Adipocyte (in vitro differentiated cells): ENCODE data around the gene NPHP1.
"Not testable (repeated sequence)": the region's sequence is repeated elsewhere in the genome, so short reads cannot be mapped to it uniquely, and the experiment has no call there.

Experiments
- DNase-seq: peaks from one replicate; pipeline ENCODE4 v3.0.0-alpha.2; 2015; ENCODE audit warnings: low read depth
- H3K27me3 ChIP-seq: replicated peaks from 2 replicates; pipeline ENCODE4 v1.7.0; 2013; ENCODE audit warnings: mild to moderate bottlenecking, low read length, moderate library complexity; ENCODE audit not compliant: control insufficient read depth, insufficient read depth
- H3K36me3 ChIP-seq: 2 replicates; pipeline ENCODE4 v1.7.0; 2013; ENCODE audit warnings: low read length, mild to moderate bottlenecking, moderate library complexity; ENCODE audit not compliant: control insufficient read depth, insufficient read depth, severe bottlenecking
- H3K4me1 ChIP-seq: 2 replicates; pipeline ENCODE4 v1.7.0; 2013; ENCODE audit warnings: mild to moderate bottlenecking, low read length, moderate library complexity; ENCODE audit not compliant: control insufficient read depth, insufficient read depth
- H3K4me3 ChIP-seq: 2 replicates; pipeline ENCODE4 v1.7.0; 2013; ENCODE audit warnings: mild to moderate bottlenecking, low read length, moderate library complexity
- H3K9ac ChIP-seq: 2 replicates; pipeline ENCODE4 v1.7.0; 2013; ENCODE audit warnings: mild to moderate bottlenecking, low read length, moderate library complexity
- H3K9me3 ChIP-seq: 2 replicates; pipeline ENCODE4 v1.7.0; 2013; ENCODE audit warnings: mild to moderate bottlenecking, low read length, moderate library complexity; ENCODE audit not compliant: control insufficient read depth

Gene NPHP1

DNA sequence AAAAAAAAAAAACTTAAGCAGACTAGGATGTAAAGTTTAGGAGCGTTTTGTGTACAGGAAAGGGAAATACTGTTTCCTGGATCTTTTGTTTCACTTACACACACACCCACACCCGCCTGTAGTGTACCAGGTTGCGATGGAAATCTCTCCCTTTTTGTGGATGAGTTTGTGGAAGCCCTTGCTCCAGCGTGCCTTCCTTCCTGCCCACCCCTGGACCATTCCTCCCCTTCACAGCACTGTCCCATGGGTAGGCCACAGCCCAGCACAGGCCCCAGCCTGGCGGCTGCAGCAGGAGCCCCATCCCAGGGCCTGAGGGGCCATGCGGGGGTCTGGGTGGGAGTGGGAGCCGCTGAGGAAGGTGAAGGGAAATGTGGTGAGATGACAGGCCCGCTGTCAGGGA is 104.3 kb downstream of the NPHP1 start:
- H3K4me1 ChIP-seq = peaks cover 23% of the 10 kb centered on the region
- H3K27me3 ChIP-seq = no peaks in the 10 kb centered on the region
- DNase-seq = no peak
- H3K36me3 ChIP-seq = no peaks in the 10 kb centered on the region
- H3K4me3 ChIP-seq = no peak overlapping the region
- H3K9me3 ChIP-seq = no peaks in the 10 kb centered on the region
- H3K9ac ChIP-seq = peak overlapping the region; percentile 93

DNA sequence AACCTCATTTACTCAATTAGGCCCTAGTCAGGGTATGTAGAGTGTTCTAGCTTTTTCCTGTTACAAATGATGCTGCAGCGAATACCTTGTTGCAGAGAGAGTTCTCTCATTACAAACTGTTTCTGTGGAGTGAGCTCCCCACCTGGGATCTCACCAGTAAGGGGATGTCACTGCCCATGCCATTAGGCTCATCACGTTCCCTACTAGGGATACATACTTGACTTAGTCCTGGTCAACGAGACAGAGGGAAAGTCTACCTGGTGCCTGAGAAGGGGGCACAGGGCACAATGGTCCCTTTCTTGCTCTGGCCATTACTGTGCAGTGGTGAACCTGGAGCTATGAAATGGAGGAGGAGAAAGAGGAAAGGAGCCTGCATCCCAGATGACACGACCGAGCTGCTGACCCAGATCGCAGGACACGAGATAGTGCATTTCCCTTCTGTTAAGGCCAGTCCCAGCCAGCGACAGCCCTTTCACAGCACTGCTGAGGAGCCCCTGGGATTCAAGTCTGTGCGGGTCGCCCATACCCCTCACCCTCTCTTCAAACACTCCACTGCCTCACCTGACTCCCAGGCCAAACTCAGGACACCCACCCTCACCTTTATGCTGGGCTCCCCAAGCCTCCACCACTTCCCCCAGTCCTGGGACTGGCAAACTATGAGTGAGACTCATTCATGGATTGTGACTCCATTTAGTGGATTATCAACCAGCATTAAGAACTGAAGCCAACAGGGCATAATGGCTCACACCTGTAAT is 105.2 kb downstream of the NPHP1 start:
- H3K9me3 ChIP-seq = no peaks in the 10 kb centered on the region
- DNase-seq = no peak
- H3K27me3 ChIP-seq = no peaks in the 10 kb centered on the region
- H3K4me3 ChIP-seq = no peak overlapping the region
- H3K9ac ChIP-seq = no peak overlapping the region
- H3K4me1 ChIP-seq = peaks cover 22% of the 10 kb centered on the region
- H3K36me3 ChIP-seq = no peaks in the 10 kb centered on the region

DNA sequence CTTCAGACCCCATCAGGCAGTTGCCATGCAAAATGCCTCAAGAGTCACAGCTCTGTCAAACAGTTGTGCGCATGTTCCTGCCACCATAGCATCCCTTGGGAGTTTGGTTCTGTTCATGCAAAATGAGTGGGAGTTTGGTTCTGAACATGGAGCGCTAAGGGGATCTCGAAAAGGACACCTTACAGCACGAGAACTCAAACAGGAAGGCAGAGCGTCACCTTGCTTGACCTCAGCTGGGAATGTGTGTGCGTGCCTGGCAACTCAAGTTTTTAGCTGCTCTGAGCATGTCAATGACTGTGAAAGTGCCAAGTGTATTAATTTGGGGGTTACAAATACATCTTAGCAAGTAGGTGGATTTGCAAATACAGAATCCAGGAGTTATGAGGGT is 105.8 kb downstream of the NPHP1 start:
- no peaks in the 10 kb centered on the region for H3K27me3 ChIP-seq
- no peak overlapping the region for H3K9ac ChIP-seq
- DNase-seq = no peak
- H3K9me3 ChIP-seq = no peaks in the 10 kb centered on the region
- no peak overlapping the region for H3K4me3 ChIP-seq
- no peaks in the 10 kb centered on the region for H3K36me3 ChIP-seq
- H3K4me1 ChIP-seq = peaks cover 22% of the 10 kb centered on the region

DNA sequence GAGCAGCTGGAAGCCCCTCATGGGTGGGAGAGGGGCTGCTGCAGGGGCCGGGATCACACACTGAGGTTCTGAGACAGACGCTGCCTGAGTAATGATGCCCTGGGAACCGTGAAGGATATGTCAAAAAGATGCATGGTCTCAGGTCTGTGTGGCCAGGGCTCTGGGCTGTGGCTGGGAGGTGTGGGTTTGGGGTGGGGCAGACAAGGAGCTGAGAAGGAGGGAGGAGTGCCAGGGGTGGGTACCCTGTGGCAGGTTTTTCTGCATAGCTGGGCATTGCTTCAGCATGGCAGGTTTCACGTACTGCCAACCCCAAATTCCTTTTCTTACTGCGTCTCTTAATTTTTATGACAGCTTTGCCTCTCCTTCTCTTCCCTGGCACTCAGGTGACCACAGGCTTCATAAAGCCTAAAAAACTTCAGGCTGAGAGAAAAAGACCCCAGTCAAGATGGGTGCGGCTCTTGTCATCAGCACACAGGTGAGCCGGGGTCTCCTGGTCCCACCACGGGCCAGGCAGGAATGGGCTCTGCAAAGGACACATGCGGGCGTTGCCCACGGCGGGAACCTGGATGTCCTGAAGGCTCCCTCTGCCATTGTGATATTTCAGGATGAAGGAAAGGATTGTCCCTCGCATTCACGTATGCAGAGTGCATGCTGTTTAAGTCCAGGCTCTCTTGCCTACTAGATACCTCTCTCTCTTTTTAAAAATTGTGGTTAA is 107.2 kb downstream of the NPHP1 start:
- no peak overlapping the region for H3K4me3 ChIP-seq
- no peaks in the 10 kb centered on the region for H3K27me3 ChIP-seq
- H3K4me1 ChIP-seq = peaks cover 21% of the 10 kb centered on the region
- H3K36me3 ChIP-seq = no peaks in the 10 kb centered on the region
- no peak overlapping the region for H3K9ac ChIP-seq
- no peaks in the 10 kb centered on the region for H3K9me3 ChIP-seq
- DNase-seq = no peak

DNA sequence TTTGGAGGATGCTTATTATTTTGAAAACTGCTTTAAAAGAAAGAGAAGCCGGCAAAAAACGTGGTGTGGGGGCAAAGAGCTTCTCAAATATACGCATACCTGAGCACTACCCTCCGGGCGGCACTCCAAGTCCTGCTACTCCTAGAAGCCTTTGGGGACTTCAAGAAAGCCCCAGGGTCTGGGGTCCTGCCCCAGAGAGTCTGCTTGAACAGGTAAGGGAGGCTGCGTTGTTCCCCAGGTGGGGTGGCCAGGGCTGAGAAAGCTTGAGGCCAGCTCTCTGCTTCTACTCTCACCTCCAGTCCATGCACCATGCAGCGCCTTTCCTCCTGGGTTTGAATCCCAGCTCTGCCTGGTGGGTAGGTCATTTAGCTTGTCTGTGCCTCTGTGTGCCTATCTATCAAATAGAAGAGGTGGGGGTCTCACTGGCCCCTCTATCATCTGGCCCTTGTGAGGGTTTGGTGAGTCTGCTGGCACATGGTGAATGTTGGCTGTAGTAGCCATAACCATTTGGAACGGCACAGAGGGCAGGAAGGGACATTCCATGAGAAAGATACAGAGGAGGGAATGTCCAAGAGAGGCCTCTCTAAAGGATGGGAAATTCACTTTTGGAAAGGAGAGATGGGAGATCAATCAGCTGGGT is 108.7 kb downstream of the NPHP1 start:
- no peak for DNase-seq
- Histone ChIP-seq H3K4me3 (no peak overlapping the region), H3K9ac (no peak overlapping the region), H3K36me3 (no peaks in the 10 kb centered on the region), H3K27me3 (no peaks in the 10 kb centered on the region), H3K9me3 (no peaks in the 10 kb centered on the region), H3K4me1 (peaks cover 8% of the 10 kb centered on the region)

DNA sequence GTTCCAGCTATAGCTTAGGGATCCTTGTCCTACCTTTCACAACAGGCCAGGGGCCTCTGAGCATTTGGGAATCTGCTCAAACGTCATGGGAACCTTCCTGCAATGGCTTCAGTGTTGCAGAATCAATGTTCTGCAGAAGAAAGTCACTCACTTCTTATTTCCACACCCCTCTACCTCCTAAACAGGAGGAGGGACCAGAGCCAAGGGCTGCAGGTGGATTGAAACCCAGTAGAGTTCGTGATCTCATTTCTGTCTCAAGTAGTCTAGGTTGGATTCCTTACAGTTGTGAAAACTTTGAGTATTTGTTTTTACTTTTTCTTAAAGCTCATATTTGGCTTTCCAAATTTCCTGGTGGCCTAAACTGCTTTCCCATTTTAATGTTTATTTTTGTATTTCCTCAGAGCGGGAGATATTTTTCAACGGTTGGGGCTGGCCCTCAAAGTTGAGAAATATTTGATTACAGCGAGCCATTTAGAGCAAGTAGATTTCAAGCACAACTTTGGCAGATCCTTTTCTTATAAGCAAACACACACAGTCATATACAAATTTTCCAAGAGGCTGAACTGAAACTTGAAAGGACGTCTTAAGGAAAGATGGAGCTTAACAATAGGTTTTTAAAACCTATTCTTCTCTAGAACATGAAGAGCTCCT is 109.8 kb downstream of the NPHP1 start:
- not testable (repeated sequence) for H3K4me1 ChIP-seq, H3K4me3 ChIP-seq, H3K27me3 ChIP-seq, H3K9ac ChIP-seq, H3K36me3 ChIP-seq, H3K9me3 ChIP-seq
- DNase-seq = peak; percentile 35

DNA sequence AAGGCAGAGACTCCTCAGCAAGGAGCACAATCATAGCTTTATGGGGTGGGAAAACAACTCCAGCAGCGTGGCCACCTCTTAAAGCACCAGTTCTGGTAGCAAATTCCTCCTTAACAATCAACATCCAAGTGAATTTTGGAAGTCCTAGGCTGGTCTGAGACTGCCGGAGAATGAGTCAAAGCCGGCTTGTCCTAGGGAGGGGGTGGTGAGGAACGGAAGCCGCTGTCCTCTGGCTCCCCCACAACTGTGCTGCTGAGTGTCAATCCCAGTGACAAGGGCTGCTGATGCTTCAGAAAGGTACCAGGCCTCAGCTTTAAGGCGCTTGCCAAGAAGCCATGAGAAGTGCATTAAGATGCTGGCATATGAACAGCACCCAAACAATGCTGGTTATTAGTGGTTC is 110.9 kb downstream of the NPHP1 start:
- not testable (repeated sequence) for H3K9ac ChIP-seq, DNase-seq, H3K4me3 ChIP-seq, H3K36me3 ChIP-seq, H3K9me3 ChIP-seq, H3K27me3 ChIP-seq, H3K4me1 ChIP-seq

DNA sequence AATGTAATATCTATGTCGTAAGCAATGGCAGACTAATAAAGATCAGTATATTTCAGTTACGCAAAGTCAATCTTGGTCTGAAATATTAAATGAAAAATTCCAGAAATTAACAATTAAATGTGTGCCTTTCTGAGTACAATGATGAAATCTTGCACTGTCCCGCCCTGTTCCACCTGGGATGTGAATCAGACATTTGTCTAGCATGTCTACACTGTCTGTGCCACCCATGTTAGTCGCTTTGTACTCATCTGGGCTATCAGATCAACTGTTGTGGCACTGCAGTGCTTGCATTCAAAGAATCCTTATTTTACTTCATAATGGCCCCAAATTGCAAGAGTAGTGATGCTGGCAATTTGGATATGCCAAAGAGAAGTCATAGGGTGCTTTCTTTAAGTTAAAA is 114.6 kb downstream of the NPHP1 start:
- not testable (repeated sequence) for H3K36me3 ChIP-seq, H3K4me1 ChIP-seq, H3K4me3 ChIP-seq, H3K9ac ChIP-seq, H3K27me3 ChIP-seq, H3K9me3 ChIP-seq, DNase-seq

DNA sequence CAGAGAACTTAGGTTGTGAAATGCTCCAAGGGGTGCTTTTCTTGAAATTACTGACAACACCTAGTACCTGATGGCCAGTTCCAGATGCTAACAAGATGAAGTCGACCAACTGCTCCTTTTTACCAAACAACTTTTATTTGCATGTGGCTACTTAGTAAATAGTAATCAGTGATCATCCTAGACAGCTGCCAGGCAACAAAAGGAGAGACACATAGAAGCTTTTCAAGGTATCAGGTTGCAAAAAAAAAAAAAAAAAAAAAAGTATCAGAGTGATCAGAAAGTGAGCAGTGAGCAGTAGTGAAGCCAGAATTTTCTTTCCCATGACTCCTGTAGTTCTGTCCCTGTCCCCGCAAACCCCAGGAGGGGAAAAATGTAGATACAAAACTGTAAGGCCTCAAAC is 121.1 kb downstream of the NPHP1 start:
- not testable (repeated sequence) for DNase-seq, H3K4me1 ChIP-seq, H3K9ac ChIP-seq, H3K36me3 ChIP-seq, H3K27me3 ChIP-seq, H3K4me3 ChIP-seq, H3K9me3 ChIP-seq

DNA sequence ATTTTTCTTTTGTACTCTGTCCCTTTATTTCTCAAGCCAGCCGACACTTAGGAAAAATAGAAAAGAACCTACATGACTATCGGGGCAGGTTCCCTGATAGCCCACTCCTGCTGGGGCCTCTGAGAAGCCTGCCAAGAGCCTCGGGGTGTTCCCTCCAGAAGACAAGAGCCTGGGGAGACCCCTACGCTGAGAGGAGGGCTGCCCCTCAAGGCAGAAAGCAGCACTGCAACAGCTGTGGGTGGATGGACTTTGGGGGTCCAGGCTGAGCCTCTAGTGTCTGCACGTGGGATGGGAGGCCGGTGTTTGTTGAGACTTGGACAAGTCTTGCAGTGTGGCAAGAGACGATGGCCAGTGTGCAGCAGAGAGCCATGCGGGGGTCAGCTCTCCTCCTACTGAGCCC is 121.7 kb downstream of the NPHP1 start:
- DNase-seq, H3K27me3 ChIP-seq, H3K4me3 ChIP-seq, H3K4me1 ChIP-seq, H3K9me3 ChIP-seq, H3K9ac ChIP-seq, H3K36me3 ChIP-seq: not testable (repeated sequence)

DNA sequence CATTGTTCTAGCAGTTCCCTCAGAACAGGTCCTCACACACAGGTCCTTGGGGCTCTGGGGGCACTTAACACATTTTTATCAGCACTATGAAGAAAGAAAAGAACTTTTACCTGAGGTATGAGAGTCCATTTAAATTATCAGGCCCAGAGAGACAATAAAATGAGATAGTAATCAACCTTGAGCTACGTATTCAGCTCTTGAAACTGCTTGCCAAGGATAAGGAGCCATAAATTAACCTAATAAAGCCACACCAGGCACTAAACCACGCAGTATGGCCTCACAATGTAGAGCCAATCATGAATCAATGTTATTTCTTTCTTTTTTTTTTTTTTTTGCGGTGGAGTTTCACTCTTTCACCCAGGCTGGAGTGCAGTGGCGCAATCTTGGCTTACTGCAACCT is 126.7 kb downstream of the NPHP1 start:
- H3K4me3 ChIP-seq, H3K36me3 ChIP-seq, H3K9me3 ChIP-seq, H3K4me1 ChIP-seq, DNase-seq, H3K27me3 ChIP-seq, H3K9ac ChIP-seq: not testable (repeated sequence)
